NOMO-1 treated with dmso at 0.1 percent for 144 hours (cell line): Measurements from ENCODE around the gene OR52E5.

ENCODE experiments used
- DNase-seq: peaks from one replicate; lab custom pipeline; 2025; ENCODE audit not compliant: unreplicated experiment; lab: John Stamatoyannopoulos, UW

The OR52E5 gene

GRCh38 chr11:5932671-5933070 is 39.7 kb downstream of the OR52E5 start:
- no peak for DNase-seq

GRCh38 chr11:5933116-5933515 is 40.1 kb downstream of the OR52E5 start:
- no peak for DNase-seq

- no peak for DNase-seq
Measured at GRCh38 chr11:5937868-5938602, 45.0 kb downstream of the OR52E5 start.

GRCh38 chr11:5938603-5938965 is 45.6 kb downstream of the OR52E5 start:
- no peak for DNase-seq

GRCh38 chr11:5940748-5941147 is 47.7 kb downstream of the OR52E5 start:
- no peak for DNase-seq

GRCh38 chr11:5941951-5942350 is 48.9 kb downstream of the OR52E5 start, which contains the start of gene OR56A3:
OR56A3 (plus strand) TSS chr11:5942251; CDS start chr11:5947347, 5,096 bp downstream.
- DNase-seq: no peak
